GM23248 (cell line): ENCODE measurements around the gene IL4. TPM values are rescaled to one million over a fixed set of nuclear protein-coding genes. Genes with fewer than 3 reads are reported as not detected.

ENCODE experiments used
- DNase-seq: peaks from one replicate; pipeline ENCODE4 v3.0.0-alpha.2; 2015
- H2AFZ ChIP-seq: fragments of 200-600 bp; sonication (generic); 2 replicates; pipeline ENCODE4 v1.6.1; 2016; ENCODE audit warnings: antibody characterized with exemption
- H3F3A ChIP-seq: fragments of 200-600 bp; sonication (generic); 2 replicates; pipeline ENCODE4 v1.6.1; 2016; ENCODE audit warnings: mild to moderate bottlenecking, antibody characterized with exemption, mixed run types; ENCODE audit not compliant: insufficient read depth
- H3K27ac ChIP-seq: fragments of 200-600 bp; sonication (generic); 2 replicates; pipeline ENCODE4 v1.5.1; 2016; ENCODE audit warnings: mild to moderate bottlenecking
- H3K27me3 ChIP-seq: fragments of 200-600 bp; sonication (generic); replicated peaks from 2 replicates; pipeline ENCODE4 v1.6.1; 2016; ENCODE audit warnings: mild to moderate bottlenecking; ENCODE audit not compliant: insufficient read depth
- H3K36me3 ChIP-seq: fragments of 200-600 bp; sonication (generic); 2 replicates; pipeline ENCODE4 v1.6.1; 2016; ENCODE audit warnings: low read depth, mild to moderate bottlenecking
- H3K4me1 ChIP-seq: fragments of 200-600 bp; sonication (generic); 2 replicates; pipeline ENCODE4 v1.6.1; 2016; ENCODE audit warnings: mild to moderate bottlenecking; ENCODE audit not compliant: insufficient read depth
- H3K4me2 ChIP-seq: fragments of 200-600 bp; sonication (generic); one replicate; pipeline ENCODE4 v1.6.1; 2016; ENCODE audit warnings: mild to moderate bottlenecking; ENCODE audit not compliant: unreplicated experiment
- H3K4me3 ChIP-seq: fragments of 200-600 bp; sonication (generic); 2 replicates; pipeline ENCODE4 v1.5.1; 2016; ENCODE audit warnings: mild to moderate bottlenecking
- H3K79me2 ChIP-seq: fragments of 200-600 bp; sonication (generic); 2 replicates; pipeline ENCODE4 v1.6.1; 2016; ENCODE audit warnings: mild to moderate bottlenecking; ENCODE audit not compliant: insufficient read depth
- H3K9ac ChIP-seq: fragments of 200-600 bp; sonication (generic); 2 replicates; pipeline ENCODE4 v1.6.1; 2016; ENCODE audit warnings: mild to moderate bottlenecking
- H3K9me2 ChIP-seq: fragments of 200-600 bp; sonication (generic); 2 replicates; pipeline ENCODE4 v1.6.1; 2016; ENCODE audit warnings: mixed run types, mild to moderate bottlenecking, moderate library complexity; ENCODE audit not compliant: insufficient read depth
- H3K9me3 ChIP-seq: fragments of 200-600 bp; sonication (generic); one replicate; pipeline ENCODE4 v1.6.1; 2017; ENCODE audit warnings: low read depth
- H4K20me1 ChIP-seq: fragments of 200-600 bp; sonication (generic); 2 replicates; pipeline ENCODE4 v1.6.0; 2016; ENCODE audit not compliant: insufficient read depth
- EZH2 ChIP-seq: fragments of 200-600 bp; sonication (generic); IDR thresholded peaks from 2 replicates; pipeline ENCODE4 v1.6.1; 2018; ENCODE audit warnings: antibody characterized with exemption, mild to moderate bottlenecking; ENCODE audit not compliant: insufficient read depth, poor library complexity, severe bottlenecking
- EZH2phosphoT487 ChIP-seq: fragments of 200-600 bp; sonication (generic); IDR thresholded peaks from 2 replicates; pipeline ENCODE4 v1.6.1; 2018; ENCODE audit warnings: antibody characterized with exemption, moderate library complexity, mild to moderate bottlenecking, low read depth; ENCODE audit not compliant: insufficient read depth
- WGBS, 2 experiments: methylation state at CpG; one replicate each; pipeline ENCODE4 v1.1.6; 2015 to 2017; ENCODE audit warnings: low lambda C conversion rate in 2 of 2, low coverage in 1 of 2; ENCODE audit errors: missing lambda C conversion rate in 2 of 2; 5-methylcytosine and 5-hydroxymethylcytosine counted together
- in situ Hi-C: fragments of 300-500 bp; cut with MboI; formaldehyde crosslinking; loops from 2 replicates; pipeline ENCODE4 v1.15.0; 2020
- polyA plus RNA-seq: library from polyadenylated mRNA; unstranded; fragments of >200 nt; fragmentation: Nextera tagmentation; extraction: Ambion mirVana; gene quantifications from 2 replicates; pipeline ENCODE4 v1.2.1, GENCODE V29; 2016
- total RNA-seq: library from RNA; depleted of rRNA; stranded (reverse); fragments of >200 nt; shearing (Covaris generic); gene quantifications from 2 replicates; pipeline ENCODE4 v1.2.3, GENCODE V29; 2014

The IL4 gene
- total and polyA plus RNA-seq, 2 experiments from 2014 or later, result 0.34 TPM; not detected in 1

DNA sequence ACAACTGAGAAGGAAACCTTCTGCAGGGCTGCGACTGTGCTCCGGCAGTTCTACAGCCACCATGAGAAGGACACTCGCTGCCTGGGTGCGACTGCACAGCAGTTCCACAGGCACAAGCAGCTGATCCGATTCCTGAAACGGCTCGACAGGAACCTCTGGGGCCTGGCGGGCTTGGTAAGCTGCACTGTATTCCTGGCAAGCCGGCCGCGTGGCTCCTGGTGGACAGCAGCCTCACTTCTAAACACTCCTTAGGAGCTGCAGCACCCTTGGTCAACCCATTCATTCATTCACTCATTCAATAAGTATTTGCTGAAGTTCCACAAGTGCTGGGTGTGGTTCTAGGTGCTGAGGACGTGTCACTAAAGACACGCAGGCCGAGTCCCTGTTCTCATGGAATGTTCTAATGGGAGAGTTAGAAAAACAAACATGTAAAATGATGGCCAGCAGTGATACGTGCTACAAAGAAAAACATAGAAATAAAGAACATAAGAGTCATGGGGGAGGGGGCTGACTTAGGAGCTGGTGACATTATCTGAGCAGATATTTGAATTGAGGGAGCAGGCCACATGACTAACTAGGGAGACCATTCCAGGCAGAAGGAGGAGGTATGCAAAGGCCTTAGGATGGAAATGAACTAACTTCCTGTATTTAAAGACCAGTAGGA is 6.1 kb downstream of the IL4 start:
- no peaks in the 10 kb centered on the region for H3K9me3 ChIP-seq

GRCh38 chr5:132680780-132681475 is 7.1 kb downstream of the IL4 start:
- Histone ChIP-seq H3K9me3 (no peaks in the 10 kb centered on the region), H3F3A (peaks cover 11% of the 10 kb centered on the region), H3K4me1 (peaks cover 24% of the 10 kb centered on the region), H4K20me1 (no peaks in the 10 kb centered on the region), H3K79me2 (no peaks in the 10 kb centered on the region), H3K4me2 (no peak overlapping the region), H3K36me3 (no peaks in the 10 kb centered on the region), H2AFZ (no peak overlapping the region), H3K27ac (no peak overlapping the region), H3K9me2 (no peaks in the 10 kb centered on the region), H3K9ac (no peak overlapping the region), H3K4me3 (no peak overlapping the region), H3K27me3 (no peaks in the 10 kb centered on the region)
- in situ Hi-C loops, result no loop called here
- no peak for DNase-seq
- 86 to 91% methylated on average over 8 of the region's 8 CpGs for WGBS, 2 experiments
- no peak for TF ChIP-seq EZH2
- no peak for TF ChIP-seq EZH2phosphoT487

More for the DNA sequence above, 6.1 kb downstream of the IL4 start:
- H3K4me3 ChIP-seq, result no peak overlapping the region
- no peaks in the 10 kb centered on the region for H3K27me3 ChIP-seq
- H4K20me1 ChIP-seq, result no peaks in the 10 kb centered on the region
- peaks cover 26% of the 10 kb centered on the region for H3K4me1 ChIP-seq
- no peaks in the 10 kb centered on the region for H3K9me2 ChIP-seq
- TF ChIP-seq EZH2phosphoT487 (no peak), EZH2 (no peak)
- in situ Hi-C loops, result no loop called here
- no peak for DNase-seq
- H2AFZ ChIP-seq, result no peak overlapping the region
- H3K36me3 ChIP-seq, result no peaks in the 10 kb centered on the region
- no peaks in the 10 kb centered on the region for H3K79me2 ChIP-seq
- H3F3A ChIP-seq, result peaks cover 22% of the 10 kb centered on the region
- H3K9ac ChIP-seq, result no peak overlapping the region
- no peak overlapping the region for H3K27ac ChIP-seq
- H3K4me2 ChIP-seq, result no peak overlapping the region
- WGBS, 2 experiments, result 94 to 97% methylated on average over 15 of the region's 15 CpGs

DNA sequence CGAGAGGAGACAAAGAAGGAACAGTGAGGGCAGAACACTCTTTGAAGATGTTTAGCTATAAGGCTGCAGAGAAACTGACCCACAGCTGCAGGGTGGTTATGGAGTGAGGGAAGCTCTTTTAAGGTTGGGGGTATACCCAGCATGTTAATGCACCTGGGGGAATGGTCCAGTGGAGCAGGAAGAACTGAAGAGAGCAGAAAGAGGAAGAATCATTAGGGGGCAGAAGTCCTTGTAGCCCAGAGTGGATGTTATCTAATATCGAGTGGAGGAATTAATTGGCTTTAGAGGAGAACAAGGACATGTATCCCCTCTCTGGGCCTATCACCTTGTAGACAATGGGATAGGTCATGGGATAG is 7.7 kb downstream of the IL4 start:
- peaks cover 24% of the 10 kb centered on the region for H3K4me1 ChIP-seq
- no peaks in the 10 kb centered on the region for H3K79me2 ChIP-seq
- H2AFZ ChIP-seq, result no peak overlapping the region
- no peak overlapping the region for H3K9ac ChIP-seq
- H4K20me1 ChIP-seq, result no peaks in the 10 kb centered on the region
- in situ Hi-C loops, result no loop called here
- no peak for TF ChIP-seq EZH2phosphoT487
- TF ChIP-seq EZH2, result no peak
- H3K9me3 ChIP-seq, result no peaks in the 10 kb centered on the region
- no peak for DNase-seq
- no peak overlapping the region for H3K4me3 ChIP-seq
- no peaks in the 10 kb centered on the region for H3K36me3 ChIP-seq
- 92 to 98% methylated on average over 2 of the region's 2 CpGs for WGBS, 2 experiments
- H3K4me2 ChIP-seq, result no peak overlapping the region
- H3F3A ChIP-seq, result peaks cover 6% of the 10 kb centered on the region
- H3K27ac ChIP-seq, result no peak overlapping the region
- H3K27me3 ChIP-seq, result no peaks in the 10 kb centered on the region
- no peaks in the 10 kb centered on the region for H3K9me2 ChIP-seq

DNA sequence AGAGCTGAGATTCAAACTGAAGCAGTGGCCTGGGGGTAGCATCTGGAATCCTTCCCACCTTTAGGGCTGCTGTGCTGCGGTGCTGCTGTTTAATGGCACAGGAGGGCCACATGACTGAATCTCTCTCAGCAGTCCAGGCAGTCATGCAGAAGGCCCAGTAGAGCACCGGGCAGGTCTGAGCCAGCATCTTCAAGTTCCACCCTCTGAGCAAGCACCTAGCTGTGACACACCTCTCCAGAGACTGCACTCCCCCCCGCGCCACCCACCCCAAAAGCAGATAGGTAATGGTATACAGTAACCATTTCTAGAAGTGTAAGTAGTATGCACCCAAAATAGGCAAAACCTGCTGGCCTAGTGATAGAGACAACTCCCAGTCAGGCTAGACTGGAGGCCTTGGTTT is 8.2 kb downstream of the IL4 start:
- H4K20me1 ChIP-seq, result no peaks in the 10 kb centered on the region
- no peak overlapping the region for H3K4me2 ChIP-seq
- no peak overlapping the region for H3K4me3 ChIP-seq
- TF ChIP-seq EZH2phosphoT487, result no peak
- no peak for TF ChIP-seq EZH2
- H3K9ac ChIP-seq, result no peak overlapping the region
- no peaks in the 10 kb centered on the region for H3K79me2 ChIP-seq
- WGBS, 2 experiments, result 89 to 91% methylated on average over 4 of the region's 4 CpGs
- H3K9me2 ChIP-seq, result no peaks in the 10 kb centered on the region
- no peak for DNase-seq
- in situ Hi-C loops, result no loop called here
- H3K27ac ChIP-seq, result no peak overlapping the region
- peaks cover 19% of the 10 kb centered on the region for H3K4me1 ChIP-seq
- no peaks in the 10 kb centered on the region for H3K9me3 ChIP-seq
- no peaks in the 10 kb centered on the region for H3K36me3 ChIP-seq
- H3K27me3 ChIP-seq, result no peaks in the 10 kb centered on the region
- no peak overlapping the region for H2AFZ ChIP-seq
- H3F3A ChIP-seq, result peaks cover under 1% of the 10 kb centered on the region; the same call in 1 of the 2 replicates
